SIG-M5 treated with dmso at 0.1 percent for 504 hours (cell line): ENCODE results near the gene PPP1R9A.
"Not testable (repeated sequence)": the region's sequence is repeated elsewhere in the genome, so short reads cannot be mapped to it uniquely, and the experiment has no call there.

ENCODE experiments used
- DNase-seq: peaks from one replicate; lab custom pipeline; 2025; ENCODE audit not compliant: unreplicated experiment; lab: John Stamatoyannopoulos, UW

PPP1R9A gene

DNA sequence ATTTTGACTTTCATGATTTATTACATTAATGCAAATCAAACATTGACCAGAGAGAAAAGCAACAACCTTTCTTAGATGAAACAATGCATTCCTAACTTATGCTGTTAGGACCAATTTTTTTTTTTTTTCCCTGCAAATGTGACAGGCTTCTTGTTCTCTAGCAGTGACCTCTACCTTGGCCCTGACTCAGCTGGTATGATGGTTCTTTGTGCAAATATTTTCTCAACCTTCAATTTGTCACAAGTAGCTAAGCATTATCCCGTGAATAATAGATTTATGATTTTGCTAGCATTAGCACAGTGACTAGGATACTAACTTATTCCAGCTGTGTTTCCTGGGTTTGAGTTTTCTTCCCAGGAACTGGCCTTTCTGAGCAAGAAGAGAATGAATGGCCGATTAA, 64.9 kb downstream of the PPP1R9A start:
- no peak for DNase-seq

DNA sequence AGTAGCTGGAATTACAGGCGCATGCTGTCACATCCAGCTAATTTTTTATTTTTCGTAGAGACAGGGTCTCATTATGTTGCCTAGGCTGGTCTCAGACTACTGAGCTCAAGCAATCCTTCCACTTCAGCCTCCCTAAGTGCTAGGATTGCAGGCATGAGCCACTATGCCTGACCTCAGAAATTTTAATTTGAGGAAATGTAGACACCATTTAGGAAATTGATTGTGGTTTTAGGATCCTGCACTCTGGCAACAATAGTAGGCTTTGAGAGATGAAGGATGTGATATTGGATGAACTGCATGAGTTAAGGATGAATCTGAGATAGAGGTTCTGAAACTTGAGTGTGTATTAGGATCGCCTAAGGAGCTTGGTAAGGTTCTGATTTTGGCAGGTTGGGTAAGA, 66.5 kb downstream of the PPP1R9A start:
- no peak for DNase-seq

DNA sequence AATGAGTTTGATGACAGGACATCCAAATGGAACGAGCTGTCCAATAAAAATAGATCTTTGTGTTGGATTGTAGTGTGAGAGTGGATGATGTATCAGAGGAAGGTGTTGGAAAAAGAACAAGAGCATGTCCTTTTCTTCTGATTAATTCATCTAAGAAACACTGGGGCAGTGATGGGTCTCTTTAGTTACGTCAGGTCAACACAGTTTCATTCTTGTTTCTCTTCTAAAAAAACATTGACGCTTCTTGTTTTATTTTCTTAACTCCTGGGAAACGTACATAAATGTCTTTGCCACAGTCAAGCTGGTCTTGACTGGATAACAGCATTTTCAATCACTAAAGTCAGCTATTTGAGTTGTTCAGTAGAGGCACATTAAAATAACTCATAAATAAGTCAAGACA, 67.0 kb downstream of the PPP1R9A start:
- no peak for DNase-seq

DNA sequence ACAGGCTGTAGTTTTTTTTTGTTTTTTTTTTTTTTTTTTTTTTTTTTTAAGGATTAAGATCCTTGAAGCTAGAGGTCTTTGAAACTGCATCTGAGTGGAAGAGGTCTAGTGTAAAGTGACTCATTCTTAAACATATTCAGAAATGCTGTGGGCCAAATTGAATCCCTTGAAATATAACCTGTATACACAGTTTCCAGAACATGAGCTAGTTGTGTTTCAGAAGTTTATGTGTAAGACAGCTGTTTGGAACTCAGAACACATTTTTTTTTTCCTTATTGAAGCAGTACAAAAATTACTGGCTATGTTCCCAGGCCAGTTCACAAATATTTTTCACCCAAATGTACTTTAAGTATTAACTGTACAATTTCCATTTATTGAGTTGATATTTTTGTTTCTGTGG, 67.9 kb downstream of the PPP1R9A start:
- DNase-seq, result no peak

DNA sequence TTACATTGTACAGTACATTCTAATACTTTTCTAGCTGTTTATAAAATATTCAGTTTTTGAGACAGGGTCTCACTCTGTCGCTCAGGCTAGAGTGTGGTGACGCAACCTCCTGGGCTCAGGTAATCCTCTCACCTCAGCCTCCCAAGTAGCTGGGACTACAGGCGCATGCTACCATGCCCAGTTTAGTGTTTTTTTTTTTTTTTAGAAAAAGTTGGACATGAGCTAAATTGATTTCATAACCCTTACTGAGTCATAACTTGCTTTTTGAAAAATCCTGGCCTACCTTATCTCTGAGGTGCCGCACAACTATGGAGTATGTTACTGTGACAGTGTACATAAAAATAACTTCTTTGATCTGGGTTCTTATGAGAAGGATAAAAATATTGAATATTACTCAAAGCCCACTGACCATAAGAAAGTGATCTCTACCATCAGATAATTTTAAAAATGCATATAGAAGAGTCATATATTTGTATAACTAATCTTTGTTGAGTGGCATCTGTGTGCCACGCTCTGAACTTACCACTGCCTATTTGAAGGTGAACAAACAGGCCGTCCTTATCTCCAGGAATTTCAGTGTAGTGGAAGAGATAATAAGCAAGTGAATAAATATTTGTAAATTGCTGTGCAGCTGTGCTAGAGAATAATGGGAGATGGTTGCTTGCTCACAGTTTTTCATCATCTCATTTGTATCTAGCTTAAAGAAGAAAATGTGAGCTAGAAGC, 73.2 kb downstream of the PPP1R9A start:
- no peak for DNase-seq

DNA sequence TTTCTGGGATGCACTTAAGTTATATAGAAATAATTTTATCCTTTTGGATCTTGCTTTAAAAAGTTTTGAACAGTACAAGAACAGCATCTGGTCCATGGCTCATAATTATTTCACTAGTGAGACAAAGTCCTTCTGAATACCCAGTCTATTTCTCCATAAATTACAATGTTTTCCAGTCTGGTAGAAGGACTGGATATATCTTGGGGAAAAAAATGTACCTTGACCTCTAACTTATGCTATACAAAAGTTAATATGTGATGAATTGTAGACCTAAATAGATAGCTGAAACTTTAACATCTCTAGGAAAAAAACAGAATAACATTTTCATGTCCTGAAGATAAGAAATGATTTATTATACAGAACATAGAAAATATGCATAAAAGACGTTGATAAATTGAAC, 88.5 kb downstream of the PPP1R9A start:
- no peak for DNase-seq

DNA sequence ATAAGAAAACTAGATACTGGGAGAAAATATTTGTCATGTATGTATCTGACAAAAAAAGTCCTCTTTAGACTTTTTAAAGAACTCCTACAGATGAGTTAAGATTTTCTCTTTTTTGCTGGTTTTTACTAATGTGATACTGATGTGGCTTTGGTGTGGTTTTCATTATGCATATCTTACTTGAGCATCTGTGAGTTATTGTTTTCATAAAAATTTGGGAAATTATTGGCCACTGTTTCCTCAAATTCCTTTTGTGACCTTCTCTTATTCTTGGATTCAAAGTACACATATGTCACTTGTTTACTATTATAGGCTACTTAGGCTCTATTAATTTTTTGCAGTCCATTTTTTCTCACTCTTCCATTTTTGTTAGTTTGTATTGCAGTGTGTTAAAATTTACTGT, 89.0 kb downstream of the PPP1R9A start:
- DNase-seq, result no peak

DNA sequence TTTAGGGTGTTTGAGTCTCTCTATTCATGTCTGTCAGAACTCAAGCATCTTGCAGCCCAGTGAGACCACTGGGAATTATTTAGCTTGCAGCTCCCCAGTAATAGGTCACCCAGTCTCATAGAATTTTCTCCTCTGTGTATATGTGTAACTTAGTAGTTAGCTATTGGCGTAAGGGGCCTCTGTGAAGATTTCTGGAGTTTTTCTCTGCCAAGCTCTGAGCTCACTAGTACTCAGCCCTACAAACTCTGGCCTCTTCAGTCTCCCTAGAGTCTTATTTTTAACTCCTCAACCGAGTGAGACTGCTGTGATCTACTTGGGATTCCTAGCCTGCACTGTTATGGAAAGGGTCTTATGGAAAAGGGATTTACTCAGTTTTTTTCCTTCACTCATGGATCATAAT, 90.2 kb downstream of the PPP1R9A start:
- no peak for DNase-seq

DNA sequence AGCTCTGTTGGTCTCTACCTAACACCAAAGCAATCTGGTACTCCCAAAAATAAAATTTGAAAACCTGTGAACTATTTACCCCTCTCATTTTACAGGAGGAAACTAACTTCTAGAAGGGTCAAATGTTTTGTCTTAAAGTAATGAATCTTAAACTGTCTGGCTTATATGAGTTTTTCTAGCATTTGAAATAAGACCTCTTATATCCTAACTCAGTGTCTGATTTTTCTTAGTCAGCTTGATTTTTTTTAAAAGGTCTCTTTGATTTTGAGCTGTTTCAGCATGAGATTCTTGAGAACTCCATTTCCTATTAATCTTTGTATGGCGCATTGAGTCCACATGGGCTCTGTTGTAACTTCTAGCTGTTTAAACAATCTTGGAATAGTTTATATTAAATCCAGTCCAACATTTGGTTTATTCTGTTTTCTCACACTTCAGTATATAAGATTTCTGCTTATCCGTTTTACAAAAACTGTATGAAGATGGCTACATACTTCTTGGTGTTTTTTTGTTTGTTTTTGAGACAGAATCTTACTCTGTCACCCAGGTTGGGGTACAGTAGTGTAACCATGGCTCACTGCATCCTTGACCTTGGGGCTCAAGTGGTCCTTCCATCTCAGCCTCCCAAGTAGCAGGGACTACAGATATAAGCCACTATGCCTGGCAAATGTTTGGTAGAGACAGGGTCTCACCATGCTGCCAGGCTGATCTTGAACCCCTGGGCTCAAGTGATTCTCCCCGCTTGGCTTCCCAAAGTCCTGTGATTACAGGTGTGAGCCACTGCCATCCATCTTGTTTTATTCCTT, 91.1 kb downstream of the PPP1R9A start:
- DNase-seq, result no peak

DNA sequence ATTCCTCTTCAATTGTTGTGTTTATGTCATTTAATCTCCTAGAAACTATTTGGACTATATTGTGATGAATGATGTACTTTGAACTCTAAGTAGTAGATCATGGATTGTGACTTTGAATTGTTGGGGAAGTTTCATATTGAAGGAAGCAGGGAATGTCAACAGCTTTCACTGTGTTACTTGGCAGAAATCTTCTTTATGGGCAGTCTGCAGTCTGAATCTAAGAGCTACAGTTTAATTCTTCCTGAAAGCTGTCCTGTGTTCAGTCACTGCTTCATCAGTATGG, 91.6 kb downstream of the PPP1R9A start:
- DNase-seq, result no peak

DNA sequence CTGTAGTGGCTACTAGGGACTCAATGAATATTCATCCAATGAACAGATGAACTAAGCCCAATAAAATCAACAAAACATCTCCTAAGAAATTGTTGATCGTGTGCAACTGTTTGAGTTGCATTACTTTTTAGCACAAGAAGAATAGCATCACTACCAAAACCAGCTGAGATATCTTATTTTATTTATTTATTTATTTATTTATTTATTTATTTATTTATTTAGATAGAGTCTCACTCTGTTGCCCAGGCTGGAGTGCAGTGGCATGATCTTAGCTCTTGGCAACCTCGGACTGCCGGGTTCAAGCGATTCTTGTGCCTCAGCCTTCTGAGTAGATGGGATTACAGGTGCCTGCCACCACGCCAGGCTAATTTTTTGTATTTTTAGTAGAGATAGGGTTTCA, 92.2 kb downstream of the PPP1R9A start:
- not testable (repeated sequence) for DNase-seq

DNA sequence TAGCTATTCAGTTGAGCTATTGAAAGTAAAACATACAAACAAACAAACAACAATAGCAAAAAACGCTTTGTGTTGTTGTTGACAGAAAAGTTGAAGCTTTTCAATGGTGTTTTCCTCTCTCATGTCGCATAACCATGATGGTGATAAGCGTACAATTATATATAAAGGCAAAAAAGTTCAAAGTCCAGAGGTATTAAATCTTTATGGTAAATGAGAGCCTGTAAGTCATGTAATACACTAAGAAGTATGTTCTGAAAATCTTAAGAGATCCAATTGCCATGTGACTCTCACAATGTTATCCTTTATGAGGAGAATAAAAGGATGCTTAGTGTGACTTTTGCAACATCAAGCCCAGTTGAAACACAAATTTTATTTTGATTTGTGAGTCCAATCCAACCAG, 93.9 kb downstream of the PPP1R9A start:
- no peak for DNase-seq

DNA sequence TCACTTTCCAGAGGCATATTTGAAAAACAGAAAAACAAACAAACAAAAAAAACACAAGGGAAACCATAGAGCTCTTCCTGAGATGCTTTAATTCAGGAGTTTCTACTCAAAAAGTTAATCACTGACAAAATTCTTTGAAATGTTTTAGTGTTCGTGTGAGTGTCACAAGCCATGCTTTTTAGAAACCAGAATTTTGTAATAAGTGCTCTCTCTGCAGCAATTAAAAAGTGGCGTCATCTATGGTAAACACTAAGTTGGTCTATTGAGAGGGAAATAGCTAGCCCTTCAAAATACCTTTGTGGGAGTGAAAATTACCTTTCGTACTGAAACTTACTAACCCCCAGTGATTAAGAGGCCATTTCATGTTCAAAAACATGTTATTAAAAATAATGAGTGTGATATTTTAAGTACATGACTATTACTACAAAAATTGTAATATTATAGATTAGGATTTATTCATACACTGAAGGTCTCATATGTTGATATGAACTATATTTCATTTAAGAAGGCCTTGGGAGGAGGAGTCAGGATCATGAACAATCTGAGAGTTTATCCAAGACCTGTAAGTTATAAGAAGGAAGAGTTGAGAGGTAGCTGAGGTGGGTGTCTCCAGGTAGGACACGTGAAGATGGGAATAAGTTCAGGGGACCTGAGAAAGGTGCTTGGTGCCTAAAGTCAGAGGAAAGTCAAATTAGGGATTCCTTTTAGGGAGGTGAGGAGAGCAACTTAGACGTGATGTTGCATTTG, 94.6 kb downstream of the PPP1R9A start:
- DNase-seq, result no peak

DNA sequence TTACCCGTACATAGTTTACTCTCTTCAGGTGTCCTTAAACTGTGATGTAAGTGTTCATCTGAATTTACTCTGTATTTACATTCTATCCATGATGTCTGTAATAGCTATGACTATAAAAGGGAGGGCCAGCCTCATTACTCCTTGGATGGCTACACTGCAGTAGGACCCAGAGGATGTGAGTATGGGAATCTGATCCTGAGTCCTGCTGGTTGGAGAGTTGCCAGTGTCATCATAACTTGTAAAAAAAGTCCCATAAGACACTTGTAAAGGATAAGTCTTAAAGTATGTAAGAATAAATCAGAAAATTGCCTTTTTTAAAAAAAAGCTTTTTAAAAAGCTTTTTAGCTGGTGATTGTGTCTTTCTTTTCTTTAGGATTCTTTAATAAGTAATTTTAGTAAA, 95.4 kb downstream of the PPP1R9A start:
- no peak for DNase-seq

DNA sequence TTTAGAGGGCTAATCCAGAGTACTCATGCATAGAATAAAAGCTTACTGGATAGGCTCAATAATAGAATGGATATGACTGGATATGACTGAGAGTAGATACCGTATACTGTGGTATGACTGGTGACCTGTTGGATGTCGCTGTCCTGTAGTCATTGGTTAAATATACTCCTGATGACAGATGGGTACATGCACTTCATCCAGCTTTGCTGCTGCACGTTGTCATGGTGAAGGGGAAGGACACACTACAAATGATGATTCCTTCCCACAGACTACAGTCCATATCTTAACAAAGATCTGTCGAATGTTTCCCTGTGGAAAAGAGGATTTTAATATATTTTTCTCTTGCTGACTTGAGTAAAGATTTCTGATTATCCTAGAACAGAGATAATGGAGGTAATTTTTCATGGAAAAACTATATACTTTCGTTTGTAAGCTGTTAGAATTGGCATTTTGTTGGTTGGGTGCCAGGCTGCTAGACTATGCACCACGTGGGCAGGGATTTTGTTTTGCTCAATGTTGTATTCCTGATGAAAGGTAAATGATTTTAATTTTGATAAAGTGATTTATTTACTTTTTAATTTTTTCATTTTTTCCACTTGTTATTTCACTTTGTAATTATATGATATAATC, 97.3 kb downstream of the PPP1R9A start:
- no peak for DNase-seq

DNA sequence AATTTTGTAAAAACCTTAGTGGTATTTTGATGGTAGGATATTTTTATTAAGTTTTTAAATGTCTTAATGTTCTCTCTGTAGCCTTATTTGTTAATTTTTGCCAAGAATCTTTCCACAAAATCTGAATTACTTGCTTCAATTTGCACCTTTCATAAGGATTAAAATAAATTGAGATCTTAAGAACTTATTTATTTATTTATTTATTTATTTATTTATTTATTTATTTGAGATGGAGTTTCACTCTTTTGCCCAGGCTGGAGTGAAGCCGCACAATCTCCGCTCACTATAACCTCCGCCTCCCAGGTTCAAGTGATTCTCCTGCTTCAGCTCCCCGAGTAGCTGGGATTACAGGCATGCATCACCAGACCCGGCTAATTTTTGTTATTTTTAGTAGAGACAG, 98.6 kb downstream of the PPP1R9A start:
- no peak for DNase-seq

DNA sequence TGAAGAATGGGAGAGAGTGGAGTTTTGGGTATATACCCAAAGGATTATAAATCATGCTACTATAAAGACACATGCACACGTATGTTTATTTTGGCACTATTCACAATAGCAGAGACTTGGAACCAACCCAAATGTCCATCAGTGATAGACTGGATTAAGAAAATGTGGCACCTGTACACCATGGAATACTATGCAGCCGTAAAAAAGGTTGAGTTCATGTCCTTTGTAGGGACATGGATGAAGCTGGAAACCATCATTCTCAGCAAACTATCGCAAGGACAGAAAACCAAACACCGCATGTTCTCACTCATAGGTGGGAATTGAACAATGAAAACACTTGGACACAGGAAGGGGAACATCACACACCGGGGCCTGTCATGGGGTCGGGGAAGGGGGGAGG, 101.4 kb downstream of the PPP1R9A start:
- DNase-seq, result not testable (repeated sequence)

DNA sequence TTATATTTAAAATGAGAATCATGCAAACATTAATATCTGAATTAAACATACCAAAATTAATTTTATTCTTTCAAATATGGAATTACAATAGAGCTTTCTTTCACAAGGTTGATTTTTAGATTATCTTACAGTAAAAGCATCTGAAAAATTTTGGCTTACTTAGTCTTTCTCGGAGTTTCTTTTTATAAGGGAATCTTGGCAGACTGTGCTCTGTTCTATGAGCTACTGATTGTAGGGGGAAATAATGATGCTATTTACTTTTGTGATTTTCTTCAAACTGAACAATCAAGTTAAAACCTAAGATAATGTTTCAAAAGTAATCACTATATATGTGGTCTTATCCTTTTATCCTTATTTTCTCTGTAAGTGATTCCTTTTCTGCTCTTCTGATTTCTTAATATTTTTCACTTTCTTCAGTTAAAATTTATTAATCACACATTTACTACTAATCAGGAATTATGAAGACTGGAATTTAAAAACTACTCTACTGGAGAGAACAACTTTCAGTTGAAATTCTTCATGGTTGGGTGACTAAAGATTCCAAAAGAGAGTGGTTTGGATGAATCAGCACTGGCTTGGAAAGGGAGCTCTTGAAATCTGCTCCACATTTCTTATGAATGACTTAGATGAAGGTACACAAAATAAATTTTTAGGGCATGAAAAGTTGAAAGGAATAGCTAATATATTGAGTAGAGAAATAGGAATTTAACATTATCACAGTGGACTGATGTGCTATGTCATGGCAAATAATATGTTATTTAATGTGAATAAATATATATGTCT, 103.9 kb downstream of the PPP1R9A start:
- DNase-seq, result no peak

DNA sequence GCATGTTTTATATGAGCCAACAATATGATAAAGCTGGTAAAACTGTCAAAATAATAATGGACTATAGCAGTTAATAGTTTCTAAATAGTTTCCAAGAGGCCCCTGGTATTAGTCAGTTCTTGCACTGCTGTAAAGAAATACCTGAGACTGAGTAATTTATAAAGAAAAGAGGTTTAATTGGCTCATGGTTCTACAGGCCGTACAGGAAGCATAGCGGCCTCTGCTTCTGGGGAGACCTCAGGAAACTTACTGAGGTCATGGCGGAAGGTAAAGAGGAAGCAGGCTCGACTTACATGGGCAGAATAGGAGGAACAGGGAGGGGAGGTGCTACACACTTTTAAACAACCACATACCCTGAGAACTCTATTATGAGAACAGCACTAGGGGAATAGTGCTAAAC, 104.6 kb downstream of the PPP1R9A start:
- DNase-seq, result no peak

DNA sequence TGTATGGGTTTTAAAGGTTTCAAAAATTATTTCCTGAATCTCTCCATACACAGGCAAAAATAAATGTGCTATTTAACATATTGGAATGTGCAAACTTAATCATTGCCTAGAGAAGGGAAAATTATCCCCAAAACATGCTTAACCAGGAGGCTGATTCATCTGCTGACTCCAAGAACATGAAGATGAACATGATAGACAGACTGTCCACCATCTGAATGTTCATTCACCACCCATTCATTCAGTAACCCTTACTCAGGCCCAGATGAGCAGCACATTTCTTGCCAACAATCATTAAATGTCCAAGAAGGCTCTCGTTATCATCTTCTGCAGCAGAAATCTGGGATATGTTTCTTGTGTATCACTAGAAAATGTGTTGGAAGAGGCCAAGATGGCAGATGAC, 110.6 kb downstream of the PPP1R9A start:
- no peak for DNase-seq

DNA sequence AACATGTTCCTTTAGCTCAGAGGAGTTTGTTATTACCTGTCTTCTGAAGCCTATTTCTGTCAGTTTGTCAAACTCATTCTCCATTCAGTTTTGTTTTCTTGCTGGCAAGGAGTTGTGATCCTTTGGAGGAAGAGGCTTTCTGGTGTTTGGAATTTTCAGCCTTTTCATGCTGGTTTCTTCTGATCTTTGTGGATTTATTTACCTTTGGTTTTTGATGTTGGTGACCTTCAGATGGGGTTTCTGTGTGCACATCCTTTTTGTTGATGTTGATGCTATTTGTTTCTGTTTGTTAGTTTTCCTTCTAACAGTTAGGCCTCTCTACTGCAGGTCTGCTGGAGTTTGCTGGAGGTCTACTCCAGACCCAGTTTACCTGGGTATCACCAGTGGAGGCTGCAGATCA, 118.6 kb downstream of the PPP1R9A start:
- DNase-seq, result no peak
